SK-N-SH treated with all-trans-retinoic acid at 6 μM for 48 hours (cell line): ENCODE measurements around the gene NDUFS3.

Experiments
- ATAC-seq: fragments of 200-7000 bp; cut with Tn5 transposase; 3 replicates; pipeline ENCODE4 v1.9.1; 2020; ENCODE audit warnings: mild to moderate bottlenecking, moderate library complexity
- BACH2 ChIP-seq: fragments of 250-450 bp; sonication (Bioruptor Pico); IDR thresholded peaks from 2 replicates; pipeline ENCODE4 v1.9.0; 2021; ENCODE audit warnings: mild to moderate bottlenecking, borderline replicate concordance
- CREB5 ChIP-seq: fragments of 250-450 bp; sonication (Bioruptor Pico); IDR thresholded peaks from 2 replicates; pipeline ENCODE4 v1.5.1; 2020; ENCODE audit warnings: low read depth, mild to moderate bottlenecking, moderate library complexity
- ESRRG ChIP-seq: fragments of 250-450 bp; sonication (Bioruptor Pico); IDR thresholded peaks from 2 replicates; pipeline ENCODE4 v1.6.1; 2021; ENCODE audit warnings: mild to moderate bottlenecking
- GLIS3 ChIP-seq: fragments of 250-450 bp; sonication (Bioruptor Pico); IDR thresholded peaks from 2 replicates; pipeline ENCODE4 v1.5.0; 2020; ENCODE audit warnings: mild to moderate bottlenecking, moderate library complexity
- ISL1 ChIP-seq: fragments of 250-450 bp; sonication (Bioruptor Pico); IDR thresholded peaks from 2 replicates; pipeline ENCODE4 v2.1.2; 2022; ENCODE audit warnings: mild to moderate bottlenecking, moderate library complexity
- OSR1 ChIP-seq: fragments of 250-450 bp; sonication (Bioruptor Pico); IDR thresholded peaks from 2 replicates; pipeline ENCODE4 v1.8.0; 2022; ENCODE audit warnings: moderate library complexity, mild to moderate bottlenecking, inconsistent platforms
- PATZ1 ChIP-seq: fragments of 250-450 bp; sonication (Bioruptor Pico); IDR thresholded peaks from 2 replicates; pipeline ENCODE4 v1.8.0; 2020; ENCODE audit warnings: mild to moderate bottlenecking, moderate library complexity, borderline replicate concordance
- POU6F1 ChIP-seq: fragments of 250-450 bp; sonication (Bioruptor Pico); IDR thresholded peaks from 2 replicates; pipeline ENCODE4 v1.8.0; 2021; ENCODE audit warnings: low read depth, mild to moderate bottlenecking, moderate library complexity, borderline replicate concordance
- PPARA ChIP-seq: fragments of 250-450 bp; sonication (Bioruptor Pico); IDR thresholded peaks from 2 replicates; pipeline ENCODE4 v1.5.0; 2020; ENCODE audit warnings: mild to moderate bottlenecking, borderline replicate concordance
- RARB ChIP-seq: fragments of 250-450 bp; sonication (Bioruptor Pico); IDR thresholded peaks from 2 replicates; pipeline ENCODE4 v1.8.0; 2021; ENCODE audit warnings: mild to moderate bottlenecking, moderate library complexity
- SNAI2 ChIP-seq: fragments of 250-450 bp; sonication (Bioruptor Pico); IDR thresholded peaks from 2 replicates; pipeline ENCODE4 v1.5.0; 2020; ENCODE audit warnings: mild to moderate bottlenecking, moderate library complexity
- TCF4 ChIP-seq: fragments of 250-450 bp; sonication (Bioruptor Pico); IDR thresholded peaks from 2 replicates; pipeline ENCODE4 v1.8.0; 2021; ENCODE audit warnings: mild to moderate bottlenecking, moderate library complexity, borderline replicate concordance
- TOX ChIP-seq: fragments of 250-450 bp; sonication (Bioruptor Pico); IDR thresholded peaks from 2 replicates; pipeline ENCODE4 v1.8.0; 2021; ENCODE audit warnings: mild to moderate bottlenecking, moderate library complexity, borderline replicate concordance
- TSHZ2 ChIP-seq: fragments of 250-450 bp; sonication (Bioruptor Pico); IDR thresholded peaks from 2 replicates; pipeline ENCODE4 v1.5.0; 2020; ENCODE audit warnings: mild to moderate bottlenecking, moderate library complexity
- ZC3H10 ChIP-seq: fragments of 250-450 bp; sonication (Bioruptor Pico); IDR thresholded peaks from 2 replicates; pipeline ENCODE4 v1.5.1; 2021; ENCODE audit warnings: mild to moderate bottlenecking, moderate library complexity
- ZFP3 ChIP-seq: fragments of 250-450 bp; sonication (Bioruptor Pico); IDR thresholded peaks from 2 replicates; pipeline ENCODE4 v1.5.0; 2020; ENCODE audit warnings: mild to moderate bottlenecking, moderate library complexity
- ZFP30 ChIP-seq: fragments of 450-650 bp; formaldehyde crosslinking; IDR thresholded peaks from 2 replicates; pipeline ENCODE4 v1.5.0; 2022; ENCODE audit warnings: mild to moderate bottlenecking, moderate library complexity
- ZNF565 ChIP-seq: fragments of 450-650 bp; formaldehyde crosslinking; conservative IDR thresholded peaks from 2 replicates; pipeline ENCODE4 v1.5.0; 2020; ENCODE audit warnings: low read depth, mild to moderate bottlenecking, moderate library complexity
- ZNF70 ChIP-seq: fragments of 450-650 bp; formaldehyde crosslinking; IDR thresholded peaks from 2 replicates; pipeline ENCODE4 v1.5.0; 2020; ENCODE audit warnings: mild to moderate bottlenecking, moderate library complexity
- ZNF8 ChIP-seq: fragments of 450-650 bp; formaldehyde crosslinking; IDR thresholded peaks from 2 replicates; pipeline ENCODE4 v1.5.0; 2020; ENCODE audit warnings: mild to moderate bottlenecking, moderate library complexity

Gene NDUFS3

DNA sequence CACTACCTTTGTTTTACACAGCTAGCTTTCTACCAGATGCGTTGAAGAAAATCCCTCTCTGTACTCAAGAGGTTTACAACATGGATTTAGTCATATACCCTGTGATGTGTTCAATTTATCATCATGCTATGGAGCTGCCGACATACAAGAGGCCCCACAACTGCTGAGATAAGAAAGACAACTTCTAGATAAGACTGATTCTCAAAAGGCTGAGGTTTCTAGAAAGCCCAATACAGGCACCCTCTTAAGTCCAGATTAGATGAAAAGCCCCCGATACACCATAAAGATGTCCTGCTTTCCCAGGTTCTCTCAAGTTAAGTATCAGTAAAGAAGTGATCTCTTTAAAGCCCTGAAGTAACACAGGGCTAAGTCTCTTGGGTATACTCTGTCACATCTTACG, 49.2 kb downstream of the NDUFS3 start (continued):
- TF ChIP-seq PATZ1 = no peak
- no peak for TF ChIP-seq TSHZ2 (CRISPR knock-in tag)
- TF ChIP-seq, all 23 proteins: peak for 0

GRCh38 chr11:47631473-47631872, 52.6 kb downstream of the NDUFS3 start:
- no peak for ATAC-seq
- TF ChIP-seq CREB5 (CRISPR knock-in tag) (no peak), ESRRG (CRISPR knock-in tag) (no peak), POU6F1 (CRISPR knock-in tag) (no peak), OSR1 (CRISPR knock-in tag) (no peak), PPARA (CRISPR knock-in tag) (no peak), GLIS3 (no peak), BACH2 (CRISPR knock-in tag) (no peak), ZFP30 (no peak), ISL1 (no peak), ZC3H10 (CRISPR knock-in tag) (no peak), ZNF70 (CRISPR knock-in tag) (no peak), ZFP3 (no peak), RARB (no peak), ZNF565 (CRISPR knock-in tag) (no peak), ZNF8 (CRISPR knock-in tag) (no peak), PATZ1 (no peak), TSHZ2 (CRISPR knock-in tag) (no peak), SNAI2 (CRISPR knock-in tag) (no peak), TCF4 (CRISPR knock-in tag) (no peak), TOX (CRISPR knock-in tag) (no peak)
